Caco-2 (cell line): ENCODE measurements around the gene TRANK1. TPM values are rescaled to one million over a fixed set of nuclear protein-coding genes. Genes with fewer than 3 reads are reported as not detected.

Source experiments
- BruUV-seq: library from RNA; stranded (reverse); fragments of 400-500 nt; replicated peaks from 2 replicates; lab custom pipeline; 2021; lab: Mats Ljungman, UMichigan
- CTCF ChIA-PET: fragments of 300-600 bp; sonication (Branson Sonifier 250); formaldehyde crosslinking; loops from one replicate; lab custom pipeline; 2022; ENCODE audit warnings: antibody characterized with exemption; lab: Charles Lee
- POLR2A ChIA-PET: fragments of 300-600 bp; sonication (Branson Sonifier 250); formaldehyde crosslinking; loops from one replicate; lab custom pipeline; 2022; ENCODE audit warnings: antibody characterized with exemption; lab: Charles Lee
- DNase-seq, 2 experiments: peaks; one replicate each; pipeline versions ENCODE4 v3.0.0 to v3.0.0-alpha.2; 2020 to 2022
- H3K27me3 ChIP-seq: replicated peaks from 2 replicates; pipeline ENCODE4 v1.6.0; 2011; ENCODE audit warnings: low read length; ENCODE audit not compliant: control insufficient read depth, insufficient read depth
- H3K36me3 ChIP-seq: 2 replicates; pipeline ENCODE4 v1.5.1; 2011; ENCODE audit warnings: low read length; ENCODE audit not compliant: control insufficient read depth, insufficient read depth
- H3K4me1 ChIP-seq: fragments of 250-450 bp; sonication (Bioruptor Pico); 2 replicates; pipeline ENCODE4 v1.5.1; 2020; ENCODE audit warnings: mild to moderate bottlenecking
- H3K4me3 ChIP-seq: 2 replicates; pipeline ENCODE4 v1.5.1; 2011; ENCODE audit warnings: low read depth, mild to moderate bottlenecking, control low read depth, low read length
- H3K9me3 ChIP-seq: fragments of 250-450 bp; sonication (Bioruptor Pico); 2 replicates; pipeline ENCODE4 v1.5.1; 2020; ENCODE audit warnings: mild to moderate bottlenecking, moderate library complexity
- H3K27ac Mint-ChIP-seq: one replicate; pipeline ENCODE4 v1.8.0; 2022; ENCODE audit warnings: mixed read lengths; ENCODE audit not compliant: unreplicated experiment
- H3K27me3 Mint-ChIP-seq: one replicate; pipeline ENCODE4 v1.8.0; 2022; ENCODE audit warnings: mixed read lengths; ENCODE audit not compliant: insufficient read depth, unreplicated experiment
- H3K36me3 Mint-ChIP-seq: one replicate; pipeline ENCODE4 v1.8.0; 2022; ENCODE audit warnings: mild to moderate bottlenecking, mixed read lengths; ENCODE audit not compliant: insufficient read depth, unreplicated experiment
- H3K4me1 Mint-ChIP-seq: one replicate; pipeline ENCODE4 v1.8.0; 2022; ENCODE audit warnings: low read depth, mixed read lengths; ENCODE audit not compliant: unreplicated experiment
- H3K4me3 Mint-ChIP-seq: one replicate; pipeline ENCODE4 v1.8.0; 2022; ENCODE audit warnings: mild to moderate bottlenecking, moderate library complexity, mixed read lengths; ENCODE audit not compliant: unreplicated experiment
- H3K9me3 Mint-ChIP-seq: one replicate; pipeline ENCODE4 v1.8.0; 2022; ENCODE audit warnings: mixed read lengths; ENCODE audit not compliant: unreplicated experiment
- CTCF ChIP-seq, 2 experiments: fragments of 200-600 bp in 1 of 2; IDR thresholded peaks; 1 replicate in 1 of 2; 2 replicates in 1 of 2; pipeline versions ENCODE4 v1.5.1 to v1.8.0; 2011 to 2022; ENCODE audit warnings: antibody characterized with exemption in 1 of 2, control low read depth in 1 of 2, inconsistent platforms in 1 of 2, low read depth in 1 of 2, low read length in 1 of 2, mild to moderate bottlenecking in 1 of 2, moderate library complexity in 1 of 2; ENCODE audit not compliant: insufficient read depth in 1 of 2, severe bottlenecking in 1 of 2, unreplicated experiment in 1 of 2
- intact Hi-C: fragments of 100-400 bp; cut with micrococcal nuclease; formaldehyde crosslinking; loops from one replicate; pipeline ENCODE4 v1.10.0; 2022; ENCODE audit not compliant: unreplicated experiment
- total RNA-seq: library from RNA; stranded (reverse); gene quantifications from 2 replicates; pipeline ENCODE4 v1.2.3, GENCODE V29; 2022

Gene TRANK1
- total RNA-seq, 1 experiment from 2014 or later, result 4.3 TPM

- POLR2A ChIA-PET, result no interaction called here
- H3K9me3 ChIP-seq, result no peaks in the 10 kb centered on the region
- Mint-ChIP-seq H3K9me3 (no peaks in the 10 kb centered on the region), H3K27me3 (peaks cover 23% of the 10 kb centered on the region), H3K27ac (no peak overlapping the region), H3K4me1 (no peaks in the 10 kb centered on the region), H3K36me3 (no peaks in the 10 kb centered on the region), H3K4me3 (no peak overlapping the region)
- peak; percentile 60 to 73 for TF ChIP-seq CTCF (IDR thresholded peaks at IDR 0.05; ENCODE audit: insufficient read depth in 1 of 2, low read depth in 1 of 2, low read length in 1 of 2, severe bottlenecking in 1 of 2, unreplicated experiment in 1 of 2)
- intact Hi-C loops, result loop anchor here (1.0 kb wide), 3 partner anchors 51 to 166 kb away; no protein-coding TSS in a partner anchor
- H3K4me3 ChIP-seq, result no peak overlapping the region
- no TSS peak for BruUV-seq
- no peaks in the 10 kb centered on the region for H3K4me1 ChIP-seq
- H3K27me3 ChIP-seq, result no peaks in the 10 kb centered on the region
- DNase-seq, result peak in 1 of 2 experiments; percentile 60
- CTCF ChIA-PET, result interaction anchor here (0.5 to 2.3 kb wide), 7 partner anchors 20 to 201 kb away, joined by 3 to 24 read pairs (median 4); partner anchors contain the start of genes EPM2AIP1 and MLH1
- H3K36me3 ChIP-seq, result no peaks in the 10 kb centered on the region
These were observed 152.5 kb downstream of the TRANK1 start for GRCh38 chr3:36792342-36792741.

GRCh38 chr3:36790765-36791164 lies 154.1 kb downstream of the TRANK1 start:
- DNase-seq, result no peak
- ChIA-PET POLR2A (no interaction called here), CTCF (interaction anchor here (1.9 to 2.3 kb wide), 2 partner anchors 22 to 78 kb away, joined by 4 to 24 read pairs; no protein-coding TSS in a partner anchor)
- no peaks in the 10 kb centered on the region for H3K36me3 ChIP-seq
- H3K4me1 Mint-ChIP-seq, result no peaks in the 10 kb centered on the region
- intact Hi-C loops, result no loop called here
- H3K27ac Mint-ChIP-seq, result no peak overlapping the region
- BruUV-seq, result no TSS peak
- H3K4me3 ChIP-seq, result no peak overlapping the region
- no peaks in the 10 kb centered on the region for H3K9me3 ChIP-seq
- no peak for TF ChIP-seq CTCF (IDR thresholded peaks at IDR 0.05; ENCODE audit: insufficient read depth in 1 of 2, low read depth in 1 of 2, low read length in 1 of 2, severe bottlenecking in 1 of 2, unreplicated experiment in 1 of 2)
- H3K4me1 ChIP-seq, result no peaks in the 10 kb centered on the region
- no peak overlapping the region for H3K4me3 Mint-ChIP-seq
- H3K9me3 Mint-ChIP-seq, result no peaks in the 10 kb centered on the region
- H3K27me3 ChIP-seq, result no peaks in the 10 kb centered on the region
- no peaks in the 10 kb centered on the region for H3K36me3 Mint-ChIP-seq
- peaks cover 23% of the 10 kb centered on the region for H3K27me3 Mint-ChIP-seq

GRCh38 chr3:36786921-36787890 lies 157.6 kb downstream of the TRANK1 start:
- H3K27me3 Mint-ChIP-seq, result peaks cover 27% of the 10 kb centered on the region
- Histone ChIP-seq H3K9me3 (no peaks in the 10 kb centered on the region), H3K4me3 (no peak overlapping the region), H3K27me3 (no peaks in the 10 kb centered on the region), H3K36me3 (no peaks in the 10 kb centered on the region), H3K4me1 (no peaks in the 10 kb centered on the region)
- no peak for DNase-seq
- CTCF ChIA-PET, result no interaction called here
- no peaks in the 10 kb centered on the region for H3K9me3 Mint-ChIP-seq
- H3K4me1 Mint-ChIP-seq, result no peaks in the 10 kb centered on the region
- no TSS peak for BruUV-seq
- POLR2A ChIA-PET, result no interaction called here
- no peak overlapping the region for H3K4me3 Mint-ChIP-seq
- H3K27ac Mint-ChIP-seq, result no peak overlapping the region
- TF ChIP-seq CTCF (IDR thresholded peaks at IDR 0.05; ENCODE audit: insufficient read depth in 1 of 2, low read depth in 1 of 2, low read length in 1 of 2, severe bottlenecking in 1 of 2, unreplicated experiment in 1 of 2), result no peak
- intact Hi-C loops, result no loop called here
- no peaks in the 10 kb centered on the region for H3K36me3 Mint-ChIP-seq
